ENCODE results near the gene TFB1M.

TFB1M gene

GRCh38 chr6:155352130-155352420 lies 37.8 kb upstream of the TFB1M start:
- H3K4me1 ChIP-seq (ENCODE audit: low read depth, poor library complexity, severe bottlenecking) = peaks cover 6% of the 10 kb centered on the region
- no peaks in the 10 kb centered on the region for H3K36me3 ChIP-seq (ENCODE audit: insufficient read depth)

GRCh38 chr6:155351273-155352129 lies 37.2 kb upstream of the TFB1M start:
- Histone ChIP-seq H2AFZ (ENCODE audit: low read depth) (no peak overlapping the region), H3K27ac (no peak overlapping the region), H3K4me2 (no peak overlapping the region), H3K27me3 (ENCODE audit: insufficient read depth, low read depth) (no peaks in the 10 kb centered on the region), H4K20me1 (ENCODE audit: insufficient read depth) (no peaks in the 10 kb centered on the region), H3K79me2 (ENCODE audit: insufficient read depth, low read depth) (no peaks in the 10 kb centered on the region), H3K4me3 (IDR thresholded peaks at IDR 0.05; ENCODE audit: insufficient read depth, low read depth, low read length) (no peak overlapping the region), H3K4me1 (ENCODE audit: low read depth, poor library complexity, severe bottlenecking) (peaks cover 6% of the 10 kb centered on the region), H3K36me3 (ENCODE audit: insufficient read depth) (no peaks in the 10 kb centered on the region), H3K9ac (no peak overlapping the region)
- TF ChIP-seq CTCF (conservative IDR thresholded peaks at IDR 0.05; ENCODE audit: low read depth, low read length) = no peak

More at GRCh38 chr6:155352130-155352420, 37.8 kb upstream of the TFB1M start:
- Histone ChIP-seq H4K20me1 (ENCODE audit: insufficient read depth) (no peaks in the 10 kb centered on the region), H2AFZ (ENCODE audit: low read depth) (no peak overlapping the region), H3K27ac (no peak overlapping the region), H3K4me2 (no peak overlapping the region), H3K27me3 (ENCODE audit: insufficient read depth, low read depth) (no peaks in the 10 kb centered on the region), H3K4me3 (IDR thresholded peaks at IDR 0.05; ENCODE audit: insufficient read depth, low read depth, low read length) (no peak overlapping the region), H3K9ac (no peak overlapping the region), H3K79me2 (ENCODE audit: insufficient read depth, low read depth) (no peaks in the 10 kb centered on the region)
- TF ChIP-seq CTCF (conservative IDR thresholded peaks at IDR 0.05; ENCODE audit: low read depth, low read length) = no peak

- Histone ChIP-seq H4K20me1 (ENCODE audit: insufficient read depth) (no peaks in the 10 kb centered on the region), H3K79me2 (ENCODE audit: insufficient read depth, low read depth) (no peaks in the 10 kb centered on the region)
Observed at GRCh38 chr6:155349956-155350355, 35.7 kb upstream of the TFB1M start.

GRCh38 chr6:155349129-155349528 lies 34.8 kb upstream of the TFB1M start:
- no peak for TF ChIP-seq CTCF (conservative IDR thresholded peaks at IDR 0.05; ENCODE audit: low read depth, low read length)
- no peaks in the 10 kb centered on the region for H3K27me3 ChIP-seq (ENCODE audit: insufficient read depth, low read depth)
- H3K27ac ChIP-seq = no peak overlapping the region
- H4K20me1 ChIP-seq (ENCODE audit: insufficient read depth) = no peaks in the 10 kb centered on the region
- H3K9ac ChIP-seq = no peak overlapping the region
- no peak overlapping the region for H3K4me3 ChIP-seq (IDR thresholded peaks at IDR 0.05; ENCODE audit: insufficient read depth, low read depth, low read length)
- no peaks in the 10 kb centered on the region for H3K79me2 ChIP-seq (ENCODE audit: insufficient read depth, low read depth)
- H2AFZ ChIP-seq (ENCODE audit: low read depth) = no peak overlapping the region
- H3K4me1 ChIP-seq (ENCODE audit: low read depth, poor library complexity, severe bottlenecking) = peaks cover 6% of the 10 kb centered on the region
- H3K4me2 ChIP-seq = no peak overlapping the region
- no peaks in the 10 kb centered on the region for H3K36me3 ChIP-seq (ENCODE audit: insufficient read depth)

More at GRCh38 chr6:155349956-155350355, 35.7 kb upstream of the TFB1M start:
- Histone ChIP-seq H3K27ac (no peak overlapping the region), H3K36me3 (ENCODE audit: insufficient read depth) (no peaks in the 10 kb centered on the region), H3K4me1 (ENCODE audit: low read depth, poor library complexity, severe bottlenecking) (peaks cover 6% of the 10 kb centered on the region), H3K4me3 (IDR thresholded peaks at IDR 0.05; ENCODE audit: insufficient read depth, low read depth, low read length) (no peak overlapping the region), H2AFZ (ENCODE audit: low read depth) (no peak overlapping the region), H3K4me2 (no peak overlapping the region), H3K9ac (no peak overlapping the region), H3K27me3 (ENCODE audit: insufficient read depth, low read depth) (no peaks in the 10 kb centered on the region)
- TF ChIP-seq CTCF (conservative IDR thresholded peaks at IDR 0.05; ENCODE audit: low read depth, low read length) = no peak
